ENCODE data around the gene FGFR4.

- TF ChIP-seq, protein P1, sequence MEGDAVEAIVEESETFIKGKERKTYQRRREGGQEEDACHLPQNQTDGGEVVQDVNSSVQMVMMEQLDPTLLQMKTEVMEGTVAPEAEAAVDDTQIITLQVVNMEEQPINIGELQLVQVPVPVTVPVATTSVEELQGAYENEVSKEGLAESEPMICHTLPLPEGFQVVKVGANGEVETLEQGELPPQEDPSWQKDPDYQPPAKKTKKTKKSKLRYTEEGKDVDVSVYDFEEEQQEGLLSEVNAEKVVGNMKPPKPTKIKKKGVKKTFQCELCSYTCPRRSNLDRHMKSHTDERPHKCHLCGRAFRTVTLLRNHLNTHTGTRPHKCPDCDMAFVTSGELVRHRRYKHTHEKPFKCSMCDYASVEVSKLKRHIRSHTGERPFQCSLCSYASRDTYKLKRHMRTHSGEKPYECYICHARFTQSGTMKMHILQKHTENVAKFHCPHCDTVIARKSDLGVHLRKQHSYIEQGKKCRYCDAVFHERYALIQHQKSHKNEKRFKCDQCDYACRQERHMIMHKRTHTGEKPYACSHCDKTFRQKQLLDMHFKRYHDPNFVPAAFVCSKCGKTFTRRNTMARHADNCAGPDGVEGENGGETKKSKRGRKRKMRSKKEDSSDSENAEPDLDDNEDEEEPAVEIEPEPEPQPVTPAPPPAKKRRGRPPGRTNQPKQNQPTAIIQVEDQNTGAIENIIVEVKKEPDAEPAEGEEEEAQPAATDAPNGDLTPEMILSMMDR (IDR thresholded peaks at IDR 0.05) = no peak
- peak; percentile 20 to 60 (median 54) for TF ChIP-seq POLR2A (IDR thresholded peaks at IDR 0.05)
Measured at GRCh38 chr5:177133096-177133852, 46.6 kb downstream of the FGFR4 start, which contains the start of gene NSD1.

All from body of pancreas (tissue), 4 donors.